Activated T-cell treated with anti-CD3 and anti-CD28 coated beads, Interleukin-2, amount 50 U/mL, for 72 hours (primary cell): ENCODE measurements around the gene GPN1. TPM values are rescaled to one million over a fixed set of nuclear protein-coding genes. Genes with fewer than 3 reads are reported as not detected.
"Not testable (repeated sequence)": the region's sequence is repeated elsewhere in the genome, so short reads cannot be mapped to it uniquely, and the experiment has no call there.

Experiments used
- ATAC-seq, 2 donors: fragments of 150-1000 bp; cut with Tn5 transposase; replicated peaks in 1 of 2; 2 replicates each; pipeline ENCODE4 v1.10.0; 2021; ENCODE audit warnings: moderate library complexity in 2 of 2, mild to moderate bottlenecking in 1 of 2
- DNase-seq, 2 donors: peaks; one replicate each; pipeline ENCODE4 v3.0.0; 2021 to 2022; ENCODE audit warnings: mixed read lengths in 1 of 2
- H3K27ac Mint-ChIP-seq: one replicate; pipeline ENCODE4 v1.8.0; 2022; ENCODE audit warnings: mild to moderate bottlenecking, moderate library complexity, mixed read lengths
- H3K27me3 Mint-ChIP-seq: one replicate; pipeline ENCODE4 v1.8.0; 2022; ENCODE audit warnings: low read depth, mixed read lengths
- H3K36me3 Mint-ChIP-seq, 2 donors: one replicate each; pipeline ENCODE4 v1.8.0; 2022; ENCODE audit warnings: mixed read lengths in 2 of 2, mild to moderate bottlenecking in 1 of 2; ENCODE audit not compliant: insufficient read depth in 2 of 2
- H3K4me1 Mint-ChIP-seq: one replicate; pipeline ENCODE4 v1.8.0; 2022; ENCODE audit warnings: low read depth, mixed read lengths
- H3K4me3 Mint-ChIP-seq, 2 donors: one replicate each; pipeline ENCODE4 v1.8.0; 2022; ENCODE audit warnings: mild to moderate bottlenecking in 2 of 2, mixed read lengths in 2 of 2, moderate library complexity in 2 of 2
- H3K9me3 Mint-ChIP-seq, 2 donors: one replicate each; pipeline ENCODE4 v1.8.0; 2022; ENCODE audit warnings: mixed read lengths in 2 of 2
- total RNA-seq, 2 donors: library from RNA; stranded (reverse); gene quantifications; one replicate each; pipeline ENCODE4 v1.2.3, GENCODE V29; 2022

Gene GPN1
- total RNA-seq, 2 donors from 2014 or later, result 43.6 to 45.9 TPM

DNA sequence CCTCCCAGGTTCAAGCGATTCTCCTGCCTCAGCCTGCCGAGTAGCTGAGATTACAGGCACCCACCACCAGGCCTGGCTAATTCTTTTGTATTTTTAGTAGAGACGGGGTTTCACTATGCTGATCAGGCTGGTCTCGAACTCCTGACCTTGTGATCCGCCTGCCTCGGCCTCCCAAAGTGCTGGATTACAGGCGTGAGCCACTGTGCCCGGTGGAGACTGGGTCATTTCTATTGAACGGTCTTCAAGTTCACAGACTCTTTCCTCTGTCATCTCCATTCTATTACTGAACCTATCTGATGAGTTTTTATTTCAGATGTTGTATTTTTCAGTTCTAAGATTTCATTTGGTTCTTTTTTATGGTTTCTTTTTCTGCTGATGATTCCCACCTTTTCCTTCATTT, 33.4 kb upstream of the GPN1 start:
- peaks cover 19 to 43% of the 10 kb centered on the region in 2 donors for H3K36me3 Mint-ChIP-seq
- not testable (repeated sequence) for H3K27me3 Mint-ChIP-seq, H3K4me3 Mint-ChIP-seq

DNA sequence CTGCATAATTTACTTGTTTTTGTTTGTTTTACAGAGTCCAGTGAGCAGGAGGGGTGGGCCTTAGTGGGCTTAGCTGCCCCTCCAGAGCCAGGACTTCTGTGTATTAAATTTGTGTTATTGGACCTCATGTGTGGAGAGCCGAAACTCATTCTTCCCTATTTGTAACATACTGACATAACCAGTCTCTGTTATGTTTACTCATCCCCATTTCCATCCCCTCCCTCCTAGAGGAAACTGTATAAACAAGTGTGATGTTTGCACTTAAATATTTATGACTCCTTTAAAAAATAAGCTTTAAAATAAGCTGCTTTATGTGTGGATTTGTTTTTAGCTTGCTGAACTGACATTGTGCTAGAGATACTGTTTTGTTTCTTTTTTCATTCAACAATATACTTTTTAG, 32.2 kb upstream of the GPN1 start:
- H3K27me3 Mint-ChIP-seq, result no peaks in the 10 kb centered on the region
- H3K4me3 Mint-ChIP-seq, result peak overlapping the region in 1 of 2 donors; percentile 16
- H3K27ac Mint-ChIP-seq, result peak overlapping the region; percentile 84
- DNase-seq, result no peak
- peaks cover 15 to 37% of the 10 kb centered on the region in 2 donors for H3K36me3 Mint-ChIP-seq
- ATAC-seq, result no peak
- peaks cover 0 to 2% of the 10 kb centered on the region in 2 donors for H3K9me3 Mint-ChIP-seq
- H3K4me1 Mint-ChIP-seq, result peaks cover 54% of the 10 kb centered on the region

More for the DNA sequence above, 33.4 kb upstream of the GPN1 start:
- H3K4me1 Mint-ChIP-seq, result peaks cover 62% of the 10 kb centered on the region
- not testable (repeated sequence) for DNase-seq, H3K9me3 Mint-ChIP-seq, ATAC-seq
- H3K27ac Mint-ChIP-seq, result peak overlapping the region; percentile 64

DNA sequence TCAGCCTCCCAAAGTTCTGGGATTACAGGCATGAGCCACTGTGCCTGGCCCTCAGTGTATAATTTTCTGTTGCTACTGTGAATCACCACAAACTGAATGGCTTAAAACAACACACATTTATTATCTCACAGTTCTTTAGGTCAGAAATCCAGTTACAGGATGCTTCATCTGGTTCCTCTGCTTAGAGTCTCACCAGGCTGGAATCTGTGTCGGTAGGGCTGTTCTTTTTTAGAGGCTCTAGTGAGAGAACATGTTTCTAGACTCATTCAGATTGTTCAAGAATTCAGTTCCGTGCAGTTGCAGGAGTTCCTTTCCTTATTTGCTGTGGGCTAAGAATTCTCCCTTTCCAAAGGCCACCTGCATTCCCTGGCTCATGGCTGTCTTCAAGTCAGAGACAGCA, 22.2 kb upstream of the GPN1 start:
- DNase-seq (no peak), ATAC-seq (no peak)
- H3K27me3 Mint-ChIP-seq, result no peaks in the 10 kb centered on the region
- no peaks in the 10 kb centered on the region for H3K4me1 Mint-ChIP-seq
- H3K9me3 Mint-ChIP-seq, result no peaks in the 10 kb centered on the region
- no peak overlapping the region for H3K4me3 Mint-ChIP-seq
- peaks cover 14 to 22% of the 10 kb centered on the region in 2 donors for H3K36me3 Mint-ChIP-seq
- H3K27ac Mint-ChIP-seq, result no peak overlapping the region

DNA sequence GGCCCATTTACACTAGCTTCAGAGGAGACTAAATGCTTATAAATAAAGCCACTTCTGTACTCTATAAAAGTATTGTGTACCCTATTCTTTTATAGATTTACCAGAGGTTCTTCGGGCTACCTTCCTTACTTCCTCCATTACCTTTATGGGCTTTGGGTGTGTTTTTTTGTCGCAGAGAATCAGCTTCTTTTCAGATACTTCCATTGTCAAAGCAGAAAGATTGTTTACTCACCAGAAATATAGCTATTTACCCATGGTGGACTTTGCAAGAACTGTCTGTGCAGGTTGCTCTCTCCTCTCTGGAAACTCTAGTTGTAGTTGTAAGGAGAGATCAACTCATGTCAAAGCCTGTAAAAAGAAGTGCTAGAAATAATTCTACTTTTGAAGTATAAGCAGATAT, 14.9 kb upstream of the GPN1 start:
- H3K4me3 Mint-ChIP-seq, result no peak overlapping the region
- no peaks in the 10 kb centered on the region for H3K27me3 Mint-ChIP-seq
- no peak overlapping the region for H3K27ac Mint-ChIP-seq
- H3K36me3 Mint-ChIP-seq, result peaks cover 11 to 17% of the 10 kb centered on the region in 2 donors
- DNase-seq (no peak), ATAC-seq (no peak)
- H3K9me3 Mint-ChIP-seq, result no peaks in the 10 kb centered on the region
- H3K4me1 Mint-ChIP-seq, result no peaks in the 10 kb centered on the region

DNA sequence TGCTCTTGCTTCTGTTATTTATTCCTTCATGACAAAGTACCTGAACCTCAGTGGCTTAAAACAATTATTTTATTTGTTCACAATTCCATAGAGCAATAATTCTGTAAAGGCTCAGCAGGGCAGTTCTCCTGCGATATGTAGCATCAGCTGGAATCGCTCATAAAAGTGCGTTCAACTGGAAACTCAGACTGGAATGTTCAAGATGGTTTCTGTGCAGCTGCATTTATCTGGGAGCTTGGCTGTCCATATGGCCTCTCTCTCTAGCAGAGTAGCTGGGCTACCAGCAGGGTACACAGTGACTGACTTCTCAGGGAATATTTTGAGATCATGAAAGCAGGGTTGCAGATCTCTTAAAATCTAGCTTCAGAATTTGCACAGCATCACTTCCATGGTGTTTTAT, 13.5 kb upstream of the GPN1 start:
- DNase-seq, result no peak
- no peak for ATAC-seq
- peak overlapping the region; percentile 48 for H3K27ac Mint-ChIP-seq
- H3K9me3 Mint-ChIP-seq, result no peaks in the 10 kb centered on the region
- peaks cover 11 to 21% of the 10 kb centered on the region in 2 donors for H3K36me3 Mint-ChIP-seq
- no peaks in the 10 kb centered on the region for H3K27me3 Mint-ChIP-seq
- H3K4me1 Mint-ChIP-seq, result no peaks in the 10 kb centered on the region
- H3K4me3 Mint-ChIP-seq, result no peak overlapping the region

DNA sequence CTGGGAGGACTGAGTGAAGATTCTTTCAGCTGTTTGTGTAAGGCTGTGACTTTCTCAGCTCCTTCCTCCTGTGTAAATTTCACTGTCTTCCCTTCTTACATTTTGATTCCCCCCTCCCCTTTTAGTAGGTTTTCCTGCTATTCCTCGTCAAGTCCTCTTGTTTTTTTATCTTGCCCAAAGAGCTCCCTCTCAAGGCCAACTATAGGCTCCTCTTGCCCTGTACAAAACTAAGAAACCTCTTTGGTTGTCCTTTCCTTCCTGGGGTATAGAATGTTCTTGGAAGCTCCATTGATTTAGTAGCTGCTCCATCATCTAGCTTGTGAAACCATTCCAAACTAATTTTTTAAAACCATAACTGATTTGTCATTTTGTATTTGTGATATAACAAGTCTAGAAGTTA, 7.3 kb upstream of the GPN1 start:
- peaks cover 6 to 31% of the 10 kb centered on the region in 2 donors for H3K36me3 Mint-ChIP-seq
- no peaks in the 10 kb centered on the region for H3K4me1 Mint-ChIP-seq
- no peaks in the 10 kb centered on the region for H3K9me3 Mint-ChIP-seq
- DNase-seq (no peak), ATAC-seq (no peak)
- no peak overlapping the region for H3K4me3 Mint-ChIP-seq
- H3K27me3 Mint-ChIP-seq, result no peaks in the 10 kb centered on the region
- peak overlapping the region; percentile 52 for H3K27ac Mint-ChIP-seq

DNA sequence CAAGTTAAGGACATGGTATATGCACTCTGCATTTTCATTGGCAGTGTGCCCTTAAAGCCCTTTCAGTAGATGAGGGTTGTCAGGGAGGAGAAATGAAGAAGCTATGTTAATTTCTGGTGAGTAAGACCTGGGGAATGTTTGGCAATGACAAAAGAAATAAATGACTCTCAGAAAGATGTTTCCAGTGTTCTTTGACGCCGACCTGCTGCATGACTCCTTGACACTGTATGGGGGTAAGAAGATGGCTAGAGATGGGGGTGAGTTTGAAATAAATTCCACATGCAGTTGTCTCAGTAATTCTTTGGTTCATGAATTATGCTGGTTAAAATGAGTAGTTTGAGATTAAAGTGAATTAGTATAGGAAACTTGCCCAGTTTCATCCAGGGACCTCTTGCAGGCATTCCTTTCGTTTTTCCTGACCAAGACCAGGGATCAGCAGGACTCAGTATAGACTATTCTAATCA, 5.9 kb upstream of the GPN1 start:
- Mint-ChIP-seq H3K9me3 (no peaks in the 10 kb centered on the region), H3K36me3 (peaks cover 2 to 24% of the 10 kb centered on the region in 2 donors), H3K27me3 (no peaks in the 10 kb centered on the region), H3K27ac (peak overlapping the region; percentile 2), H3K4me3 (no peak overlapping the region), H3K4me1 (no peaks in the 10 kb centered on the region)
- no peak for DNase-seq
- ATAC-seq, result peak in 1 of 2 donors; percentile 55

DNA sequence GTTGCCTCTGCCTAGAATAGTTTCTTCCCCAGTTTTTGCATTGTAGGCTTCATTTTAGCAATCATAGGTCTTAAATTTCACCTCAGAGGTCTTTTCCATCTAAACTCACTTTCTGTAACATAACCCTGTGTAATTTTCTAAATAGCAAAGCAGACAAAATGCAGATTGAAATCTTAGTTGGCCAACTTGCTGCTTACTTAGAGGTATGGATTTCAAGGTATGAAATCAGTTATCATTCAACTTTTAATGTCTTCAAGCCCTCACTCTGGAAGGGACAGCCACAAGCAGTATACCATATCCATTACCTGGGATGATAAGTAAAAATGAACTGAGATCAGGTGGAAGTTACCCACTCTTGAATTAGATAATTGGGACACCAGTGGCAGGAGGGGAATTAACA, 3.9 kb upstream of the GPN1 start:
- ATAC-seq, result no peak
- Mint-ChIP-seq H3K4me3 (no peak overlapping the region), H3K9me3 (no peaks in the 10 kb centered on the region), H3K36me3 (peaks cover 0 to 19% of the 10 kb centered on the region in 2 donors), H3K4me1 (no peaks in the 10 kb centered on the region), H3K27me3 (no peaks in the 10 kb centered on the region), H3K27ac (no peak overlapping the region)
- DNase-seq, result no peak

DNA sequence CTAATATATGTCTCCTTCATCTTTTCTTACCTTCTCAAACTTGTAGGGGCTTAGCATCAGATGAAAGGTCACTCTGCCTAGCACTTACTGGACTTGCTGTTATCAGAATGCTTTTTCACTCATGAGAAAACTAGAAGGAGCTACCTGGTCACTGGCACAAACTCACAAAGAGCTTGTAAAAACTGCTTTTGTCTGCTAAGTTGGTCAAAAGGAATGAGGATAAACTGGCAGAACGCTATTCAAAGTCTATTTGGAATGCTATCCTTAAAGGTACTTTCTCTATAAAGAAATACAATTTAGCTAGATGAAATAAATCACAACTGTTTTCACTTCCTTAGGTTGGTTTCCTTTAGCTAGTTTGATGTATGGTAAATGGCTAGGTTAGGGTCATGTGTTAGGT, 2.5 kb upstream of the GPN1 start:
- peaks cover 0 to 15% of the 10 kb centered on the region in 2 donors for H3K36me3 Mint-ChIP-seq

DNA sequence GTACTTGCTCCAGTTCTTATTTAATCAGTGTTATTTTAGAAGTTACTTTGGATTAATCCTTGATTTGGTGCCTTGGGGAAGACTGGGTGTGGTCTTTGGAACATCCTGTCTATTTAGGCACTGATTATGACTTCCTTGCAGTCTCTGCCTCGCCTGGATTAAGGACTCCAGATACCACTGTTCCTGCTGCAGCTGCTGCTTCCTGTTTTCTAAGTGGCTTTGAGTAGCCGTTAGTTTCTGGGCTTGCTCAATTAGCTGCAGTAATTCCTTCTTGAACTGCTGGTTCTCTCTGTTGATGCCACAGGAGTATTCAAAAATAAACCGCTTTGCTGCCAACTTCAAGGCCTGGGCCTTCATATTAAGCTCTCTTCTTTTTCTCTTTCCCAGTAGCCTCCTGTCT, 1.9 kb upstream of the GPN1 start:
- not testable (repeated sequence) for DNase-seq, H3K27me3 Mint-ChIP-seq, H3K4me3 Mint-ChIP-seq, ATAC-seq, H3K9me3 Mint-ChIP-seq, H3K4me1 Mint-ChIP-seq, H3K27ac Mint-ChIP-seq
- H3K36me3 Mint-ChIP-seq, result peaks cover 0 to 15% of the 10 kb centered on the region in 2 donors

More for the DNA sequence above, 2.5 kb upstream of the GPN1 start:
- DNase-seq, H3K4me3 Mint-ChIP-seq, H3K4me1 Mint-ChIP-seq, ATAC-seq, H3K27me3 Mint-ChIP-seq, H3K27ac Mint-ChIP-seq, H3K9me3 Mint-ChIP-seq: not testable (repeated sequence)

DNA sequence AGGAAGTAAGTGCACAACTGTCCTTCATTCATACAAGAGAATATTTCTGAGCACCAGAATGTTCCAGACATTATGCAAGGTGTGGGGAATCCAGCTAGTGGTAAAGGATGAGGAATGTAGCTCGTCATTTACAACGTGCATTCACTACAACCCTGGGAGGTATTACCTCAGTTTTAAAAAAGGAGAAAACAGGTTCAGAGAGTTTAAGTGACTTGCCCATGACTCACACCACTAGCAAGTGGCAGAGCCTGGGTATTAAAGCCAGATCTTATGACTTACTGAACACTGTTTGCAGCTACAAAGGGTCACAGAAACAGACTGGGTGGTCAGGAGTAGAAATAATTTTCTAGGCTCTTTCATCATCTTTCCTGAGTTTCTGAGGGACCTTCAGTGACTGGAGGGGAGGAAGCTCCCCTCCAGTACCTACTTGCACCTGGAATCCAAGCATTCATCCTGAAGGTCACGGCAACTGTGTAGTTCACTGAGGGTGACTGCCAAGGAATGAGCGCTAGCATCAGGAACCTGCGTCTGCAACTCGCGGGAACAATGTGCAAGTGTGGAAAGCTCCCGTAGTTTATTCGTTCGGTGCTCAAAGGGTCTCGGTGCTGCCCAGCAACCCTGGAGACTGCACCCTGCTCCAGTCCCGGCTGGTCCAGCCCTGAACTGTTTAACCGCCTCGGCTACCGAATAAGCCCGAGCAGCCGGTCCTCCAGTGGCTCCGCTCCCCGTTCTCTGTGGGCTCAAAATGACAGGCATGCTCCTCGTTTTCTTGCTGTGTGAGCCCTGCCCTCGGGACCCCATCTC, 685 bp upstream of the GPN1 start:
- Mint-ChIP-seq H3K4me3 (no peak overlapping the region), H3K27me3 (no peaks in the 10 kb centered on the region)

DNA sequence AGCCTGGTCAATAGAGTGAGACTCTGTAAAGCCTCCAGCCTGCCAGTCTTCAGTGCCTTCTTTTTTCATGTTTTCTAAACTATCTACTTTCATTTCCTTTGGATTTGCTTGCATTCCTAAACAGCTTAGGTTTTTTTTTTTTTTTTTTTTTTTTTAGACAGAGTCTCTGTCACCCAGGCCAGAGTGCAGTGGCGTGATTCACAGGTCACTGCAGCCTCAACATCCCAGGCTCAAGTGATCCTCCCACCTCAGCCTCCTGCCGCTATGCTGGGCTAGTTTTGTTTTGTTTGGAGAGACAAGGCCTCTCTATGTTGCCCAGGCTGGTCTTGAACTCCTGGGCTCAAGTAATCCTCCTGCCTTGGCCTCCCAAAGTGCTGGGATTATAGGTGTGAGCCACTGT, 1.4 kb downstream of the GPN1 start:
- not testable (repeated sequence) for H3K9me3 Mint-ChIP-seq, H3K4me1 Mint-ChIP-seq, H3K4me3 Mint-ChIP-seq, DNase-seq, H3K27me3 Mint-ChIP-seq, ATAC-seq
- H3K27ac Mint-ChIP-seq, result peak overlapping the region; percentile 36
- peaks cover 11 to 16% of the 10 kb centered on the region in 2 donors for H3K36me3 Mint-ChIP-seq

More for the DNA sequence above, 685 bp upstream of the GPN1 start:
- ATAC-seq (peak; percentile 55 to 59), DNase-seq (peak; percentile 10 to 37)
- no peaks in the 10 kb centered on the region for H3K4me1 Mint-ChIP-seq
- peak overlapping the region; percentile 9 for H3K27ac Mint-ChIP-seq
- H3K9me3 Mint-ChIP-seq, result no peaks in the 10 kb centered on the region
- H3K36me3 Mint-ChIP-seq, result peaks cover 3 to 11% of the 10 kb centered on the region in 2 donors

DNA sequence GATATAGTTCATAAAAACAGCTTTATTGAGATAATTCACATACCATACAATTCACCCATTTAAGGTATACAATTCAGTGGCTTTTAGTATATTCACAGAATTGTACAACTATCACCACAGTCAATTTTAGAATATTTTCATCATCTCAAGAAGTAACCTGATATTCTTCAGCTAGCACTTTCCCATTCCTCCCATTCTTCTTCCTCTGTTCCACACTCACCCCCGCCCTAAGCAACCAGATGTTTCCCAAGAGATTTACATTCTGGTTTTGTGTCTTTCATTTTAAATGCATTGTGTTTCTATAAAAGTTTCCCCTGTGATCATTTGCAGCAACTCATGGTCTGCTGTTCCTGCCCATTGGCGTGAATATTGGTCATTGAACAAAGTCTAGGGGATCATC, 5.4 kb downstream of the GPN1 start:
- H3K9me3 Mint-ChIP-seq, result no peaks in the 10 kb centered on the region
- no peaks in the 10 kb centered on the region for H3K27me3 Mint-ChIP-seq
- peaks cover 17 to 37% of the 10 kb centered on the region in 2 donors for H3K36me3 Mint-ChIP-seq
- no peak overlapping the region for H3K4me3 Mint-ChIP-seq
- peaks cover 25% of the 10 kb centered on the region for H3K4me1 Mint-ChIP-seq
- no peak overlapping the region for H3K27ac Mint-ChIP-seq
- DNase-seq (no peak), ATAC-seq (no peak)
